Activated naive CD8-positive, alpha-beta T cell treated with anti-CD3 and anti-CD28 coated beads, Interleukin-2, amount 10 ng/mL, durations not matched to agents 7 days and 5 days (primary cell): ENCODE measurements around the gene POLA2. TPM values are rescaled to one million over a fixed set of nuclear protein-coding genes. Genes with fewer than 3 reads are reported as not detected.
"Not testable (repeated sequence)": the region's sequence is repeated elsewhere in the genome, so short reads cannot be mapped to it uniquely, and the experiment has no call there.

ENCODE experiments used
- ATAC-seq: fragments of 150-1000 bp; cut with Tn5 transposase; one replicate; pipeline ENCODE4 v1.10.0; 2021; ENCODE audit warnings: low read depth, moderate library complexity
- POLR2A ChIA-PET: fragments of 350-600 bp; sonication (Branson Sonifier 250); formaldehyde crosslinking; loops from one replicate; lab custom pipeline; 2021; ENCODE audit warnings: antibody characterized with exemption; lab: Charles Lee
- DNase-seq: peaks from one replicate; pipeline ENCODE4 v3.0.0; 2021
- H3K27ac Mint-ChIP-seq: one replicate; pipeline ENCODE4 v1.8.0; 2022; ENCODE audit warnings: mild to moderate bottlenecking, mixed read lengths
- H3K27me3 Mint-ChIP-seq: one replicate; pipeline ENCODE4 v1.8.0; 2022; ENCODE audit warnings: mild to moderate bottlenecking, moderate library complexity, mixed read lengths
- H3K36me3 Mint-ChIP-seq: one replicate; pipeline ENCODE4 v1.8.0; 2021; ENCODE audit warnings: mild to moderate bottlenecking, mixed read lengths
- H3K4me1 Mint-ChIP-seq: one replicate; pipeline ENCODE4 v1.8.0; 2021; ENCODE audit warnings: mixed read lengths
- H3K4me3 Mint-ChIP-seq: one replicate; pipeline ENCODE4 v1.8.0; 2022; ENCODE audit warnings: mild to moderate bottlenecking, moderate library complexity, mixed read lengths
- H3K9me3 Mint-ChIP-seq: one replicate; pipeline ENCODE4 v1.8.0; 2021; ENCODE audit warnings: mixed read lengths
- total RNA-seq, 2 experiments: library from RNA; stranded (reverse); gene quantifications; one replicate each; pipeline ENCODE4 v1.2.3, GENCODE V29; 2021

The POLA2 gene
- total RNA-seq, 2 experiments from 2014 or later = 57.3 to 62.2 TPM

GRCh38 chr11:65223011-65223410 lies 38.8 kb upstream of the POLA2 start:
- Mint-ChIP-seq H3K36me3 (no peaks in the 10 kb centered on the region), H3K4me1 (peaks cover 27% of the 10 kb centered on the region), H3K4me3 (no peak overlapping the region), H3K27ac (no peak overlapping the region), H3K27me3 (peaks cover 16% of the 10 kb centered on the region), H3K9me3 (no peaks in the 10 kb centered on the region)
- POLR2A ChIA-PET = interaction anchor here (0.9 kb wide), 1 partner anchor 107 kb away, joined by 3 read pairs; no protein-coding TSS in a partner anchor
- DNase-seq (no peak), ATAC-seq (no peak)

GRCh38 chr11:65224930-65225278 lies 36.9 kb upstream of the POLA2 start:
- DNase-seq = no peak
- Mint-ChIP-seq H3K27ac (no peak overlapping the region), H3K4me3 (peak overlapping the region; percentile 81), H3K27me3 (peaks cover 16% of the 10 kb centered on the region), H3K36me3 (no peaks in the 10 kb centered on the region), H3K9me3 (no peaks in the 10 kb centered on the region), H3K4me1 (peaks cover 20% of the 10 kb centered on the region)
- no peak for ATAC-seq
- POLR2A ChIA-PET = interaction anchor here (1.0 to 1.9 kb wide), 3 partner anchors 51 to 91 kb away, joined by 3 to 10 read pairs (median 4); partner anchors contain the start of gene CDC42EP2

DNA sequence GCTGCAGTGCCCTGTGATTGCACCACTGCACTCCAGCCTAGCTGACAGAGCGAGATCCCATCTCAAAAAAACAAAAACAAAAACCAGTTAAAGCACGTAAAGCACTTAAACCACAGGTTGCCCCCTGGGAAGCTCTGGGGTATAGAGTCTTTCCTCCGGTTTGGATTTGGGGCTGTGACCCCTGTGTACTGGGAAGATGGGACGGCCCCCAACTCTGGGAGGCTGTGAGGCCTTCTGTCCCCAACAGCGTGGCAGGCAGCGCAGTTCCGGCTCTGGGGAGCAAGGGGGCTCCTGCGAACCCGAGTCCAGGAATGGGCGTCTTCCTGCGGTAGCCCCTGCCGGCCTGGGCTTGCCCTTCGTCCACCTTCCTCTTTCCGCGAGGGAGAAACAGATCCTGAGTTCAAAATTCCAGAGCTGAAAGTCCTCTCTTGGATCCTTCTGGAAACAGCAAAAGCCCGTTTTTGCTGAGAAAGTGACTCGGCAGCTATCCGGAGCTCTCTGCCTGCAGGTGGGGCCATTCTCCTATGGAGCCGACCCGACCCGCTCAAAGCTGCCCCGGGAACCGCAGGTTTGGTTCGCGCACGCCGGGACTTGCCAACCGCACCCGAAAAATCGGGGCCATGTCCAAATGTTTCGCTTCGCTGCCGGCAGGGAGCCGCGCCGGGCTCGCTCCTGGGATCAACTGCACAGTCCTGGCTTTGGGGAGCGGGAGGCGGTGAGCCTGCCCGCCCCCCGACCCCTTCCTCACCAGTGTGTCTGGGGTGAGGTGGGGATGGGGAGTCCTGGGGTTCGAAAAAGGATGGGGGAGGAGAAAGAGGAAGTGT lies 36.3 kb upstream of the POLA2 start:
- Mint-ChIP-seq H3K4me3 (peak overlapping the region; percentile 81), H3K27ac (peak overlapping the region; percentile 32), H3K9me3 (no peaks in the 10 kb centered on the region), H3K27me3 (peaks cover 16% of the 10 kb centered on the region), H3K4me1 (peaks cover 17% of the 10 kb centered on the region), H3K36me3 (no peaks in the 10 kb centered on the region)
- POLR2A ChIA-PET = interaction anchor here (0.6 to 1.9 kb wide), 4 partner anchors 50 to 106 kb away, joined by 3 to 10 read pairs (median 4); partner anchors contain the start of gene CDC42EP2
- ATAC-seq (peak; percentile 82), DNase-seq (peak; percentile 65)

GRCh38 chr11:65226103-65226442 lies 35.7 kb upstream of the POLA2 start:
- Mint-ChIP-seq H3K9me3 (no peaks in the 10 kb centered on the region), H3K36me3 (no peaks in the 10 kb centered on the region), H3K27me3 (peaks cover 16% of the 10 kb centered on the region), H3K27ac (no peak overlapping the region), H3K4me3 (peak overlapping the region; percentile 81), H3K4me1 (peaks cover 17% of the 10 kb centered on the region)
- no peak for DNase-seq
- ATAC-seq = peak; percentile 15
- POLR2A ChIA-PET = interaction anchor here (0.6 to 1.9 kb wide), 4 partner anchors 50 to 105 kb away, joined by 3 to 10 read pairs (median 4); partner anchors contain the start of gene CDC42EP2

- ATAC-seq (no peak), DNase-seq (no peak)
- Mint-ChIP-seq H3K36me3 (no peaks in the 10 kb centered on the region), H3K27me3 (peaks cover 16% of the 10 kb centered on the region), H3K9me3 (no peaks in the 10 kb centered on the region), H3K27ac (no peak overlapping the region), H3K4me3 (no peak overlapping the region), H3K4me1 (peaks cover 12% of the 10 kb centered on the region)
- POLR2A ChIA-PET = no interaction called here
Observed at GRCh38 chr11:65227879-65228278, 33.9 kb upstream of the POLA2 start.

DNA sequence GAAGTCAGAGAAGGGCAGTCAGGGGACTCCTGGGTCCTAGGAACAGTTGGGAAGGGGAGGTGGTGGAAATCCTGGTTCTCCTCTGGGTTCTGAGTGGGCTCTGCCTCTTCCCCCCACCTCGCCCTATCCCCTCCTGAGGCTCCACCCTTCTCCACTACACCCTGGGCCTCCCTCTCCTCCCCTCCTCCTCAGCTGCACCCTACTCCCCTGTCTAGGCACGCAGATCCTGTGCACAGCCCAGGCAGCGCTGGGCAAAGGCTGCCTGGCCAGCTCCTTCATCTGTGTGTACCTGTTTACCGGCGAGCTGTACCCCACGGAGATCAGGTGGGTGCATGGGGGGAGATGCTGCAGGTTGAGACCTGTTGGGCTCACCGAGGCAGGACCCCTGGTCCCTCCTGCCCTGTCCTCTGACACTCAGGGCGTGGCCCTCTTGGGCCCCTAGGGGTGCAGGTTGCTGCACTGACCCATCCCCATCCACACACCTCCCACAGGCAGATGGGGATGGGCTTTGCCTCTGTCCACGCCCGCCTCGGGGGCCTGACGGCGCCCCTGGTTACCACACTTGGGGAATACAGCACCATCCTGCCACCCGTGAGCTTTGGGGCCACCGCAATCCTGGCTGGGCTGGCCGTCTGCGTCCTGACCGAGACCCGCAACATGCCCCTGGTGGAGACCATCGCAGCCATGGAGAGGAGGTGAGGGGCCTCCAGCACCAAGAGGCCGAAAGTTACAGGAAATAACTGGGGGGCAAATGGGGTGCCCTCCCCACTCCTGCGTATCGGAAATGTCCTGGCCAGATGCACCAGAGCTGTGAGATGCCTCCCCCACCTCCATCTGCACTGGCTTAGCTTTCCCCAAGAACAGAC lies 25.3 kb upstream of the POLA2 start:
- Mint-ChIP-seq H3K36me3 (no peaks in the 10 kb centered on the region), H3K4me3 (no peak overlapping the region), H3K4me1 (no peaks in the 10 kb centered on the region), H3K27me3 (peaks cover 4% of the 10 kb centered on the region), H3K9me3 (no peaks in the 10 kb centered on the region), H3K27ac (no peak overlapping the region)
- no peak for DNase-seq
- POLR2A ChIA-PET = no interaction called here
- ATAC-seq = no peak

DNA sequence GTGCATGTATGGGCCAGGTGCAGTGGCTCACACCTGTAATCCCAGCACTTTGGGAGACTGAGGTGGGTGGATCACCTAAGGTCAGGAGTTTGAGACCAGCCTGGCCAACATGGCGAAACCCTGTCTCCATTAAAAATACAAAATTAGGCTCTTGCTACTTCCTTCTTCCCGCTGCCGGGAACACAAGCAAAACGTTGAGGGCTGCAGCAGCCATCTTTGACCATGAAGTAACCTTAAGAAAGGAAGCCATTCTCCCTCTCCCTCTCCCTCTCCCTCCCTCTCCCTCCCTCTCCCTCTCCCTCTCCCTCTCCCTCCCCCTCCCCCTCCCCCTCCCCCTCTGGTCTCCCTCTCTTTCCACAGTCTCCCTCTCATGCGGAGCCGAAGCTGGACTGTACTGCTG lies 23.5 kb upstream of the POLA2 start:
- H3K4me3 Mint-ChIP-seq, H3K27me3 Mint-ChIP-seq, H3K27ac Mint-ChIP-seq, H3K36me3 Mint-ChIP-seq, POLR2A ChIA-PET, DNase-seq, H3K9me3 Mint-ChIP-seq, H3K4me1 Mint-ChIP-seq: not testable (repeated sequence)
- ATAC-seq = peak; percentile 68

GRCh38 chr11:65241134-65241533 lies 20.6 kb upstream of the POLA2 start:
- H3K9me3 Mint-ChIP-seq = peaks cover 7% of the 10 kb centered on the region
- no peak overlapping the region for H3K4me3 Mint-ChIP-seq
- H3K4me1 Mint-ChIP-seq = no peaks in the 10 kb centered on the region
- POLR2A ChIA-PET = no interaction called here
- ATAC-seq = no peak
- no peaks in the 10 kb centered on the region for H3K27me3 Mint-ChIP-seq
- no peak for DNase-seq
- H3K36me3 Mint-ChIP-seq = peaks cover 2% of the 10 kb centered on the region
- H3K27ac Mint-ChIP-seq = no peak overlapping the region

DNA sequence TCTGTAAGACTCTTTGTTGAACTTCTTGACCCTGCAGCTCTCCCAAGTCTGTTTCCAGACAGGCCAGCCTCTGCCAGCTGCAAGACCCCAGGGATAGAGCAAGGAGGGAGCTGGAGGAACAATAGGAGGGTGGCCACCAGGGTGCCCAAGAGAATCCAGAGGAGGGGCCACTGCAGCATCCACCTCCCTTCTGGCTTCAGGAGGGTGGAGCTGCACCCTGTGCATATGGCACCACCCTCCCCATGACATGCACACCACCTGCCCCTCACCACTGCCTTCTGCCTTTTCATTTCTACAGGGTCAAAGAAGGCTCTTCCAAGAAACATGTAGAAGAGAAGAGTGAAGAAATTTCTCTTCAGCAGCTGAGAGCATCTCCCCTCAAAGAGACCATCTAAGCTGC lies 20.1 kb upstream of the POLA2 start:
- POLR2A ChIA-PET = no interaction called here
- H3K27ac Mint-ChIP-seq = no peak overlapping the region
- H3K4me1 Mint-ChIP-seq = no peaks in the 10 kb centered on the region

DNA sequence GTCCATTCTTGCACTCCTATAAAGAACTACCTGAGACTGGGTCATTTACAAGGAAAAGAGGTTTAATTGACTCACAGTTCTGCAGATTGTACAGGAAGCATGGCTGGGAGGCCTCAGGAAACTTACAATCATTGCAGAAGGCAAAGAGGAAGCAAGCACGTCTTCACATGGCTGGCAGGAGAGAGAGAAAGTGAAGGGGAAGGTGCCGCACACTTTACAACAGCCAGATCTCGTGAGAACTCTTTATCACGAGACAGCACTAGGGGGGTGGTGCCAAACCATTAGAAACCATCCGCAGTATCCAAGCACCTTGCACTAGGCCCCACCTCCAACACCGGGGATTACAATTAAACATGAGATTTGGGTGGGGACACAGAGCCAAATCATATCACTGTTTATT lies 19.4 kb upstream of the POLA2 start:
- ATAC-seq = no peak
- Mint-ChIP-seq H3K9me3 (peaks cover 7% of the 10 kb centered on the region), H3K36me3 (peaks cover 2% of the 10 kb centered on the region), H3K4me3 (no peak overlapping the region), H3K27ac (no peak overlapping the region), H3K4me1 (no peaks in the 10 kb centered on the region), H3K27me3 (peaks cover under 1% of the 10 kb centered on the region)
- POLR2A ChIA-PET = no interaction called here
- no peak for DNase-seq

More for the DNA sequence above, 20.1 kb upstream of the POLA2 start:
- H3K4me3 Mint-ChIP-seq = no peak overlapping the region
- peaks cover 2% of the 10 kb centered on the region for H3K36me3 Mint-ChIP-seq
- H3K27me3 Mint-ChIP-seq = no peaks in the 10 kb centered on the region
- H3K9me3 Mint-ChIP-seq = peaks cover 7% of the 10 kb centered on the region
- DNase-seq = no peak
- ATAC-seq = no peak

DNA sequence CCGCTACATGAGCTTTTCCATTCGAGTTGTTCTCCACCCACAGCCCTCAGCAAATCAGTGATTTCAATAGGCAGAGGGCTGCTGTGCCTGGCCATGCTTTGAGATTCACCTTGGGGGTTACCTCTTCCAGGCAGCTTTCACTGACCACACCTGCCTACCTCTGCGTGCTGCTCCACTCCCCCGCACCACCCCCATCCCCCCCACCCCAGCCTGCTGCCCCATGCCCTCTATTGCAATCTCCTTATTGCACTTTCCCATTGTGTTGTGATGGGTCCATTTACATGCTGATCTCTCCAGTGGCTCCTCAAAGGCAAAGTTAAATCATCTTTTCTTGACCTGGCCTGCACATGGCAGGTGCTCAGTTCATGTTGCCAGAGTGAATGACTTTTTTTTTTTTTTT lies 18.0 kb upstream of the POLA2 start:
- POLR2A ChIA-PET = interaction anchor here (0.7 kb wide), 1 partner anchor 109 kb away, joined by 4 read pairs; the partner anchor contains the start of gene SYVN1
- peaks cover 2% of the 10 kb centered on the region for H3K36me3 Mint-ChIP-seq

DNA sequence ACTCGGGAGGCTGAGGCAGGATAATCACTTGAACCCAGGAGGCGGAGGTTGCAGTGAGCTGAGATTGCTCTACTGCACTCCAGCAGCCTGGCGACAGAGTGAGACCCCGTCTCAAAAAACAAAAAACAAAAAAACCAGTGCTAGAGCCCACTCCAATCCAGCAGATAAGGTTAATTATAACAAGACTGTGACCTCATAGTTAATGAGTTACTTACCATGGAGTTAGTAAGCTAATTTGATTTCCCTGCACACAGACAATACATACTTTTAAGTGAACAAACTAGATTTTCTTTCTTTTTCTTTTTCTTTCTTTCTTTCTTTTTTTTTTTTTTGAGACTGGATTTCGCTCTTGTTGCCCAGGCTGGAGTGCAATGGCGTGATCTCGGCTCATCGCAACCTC lies 16.7 kb upstream of the POLA2 start:
- H3K27me3 Mint-ChIP-seq, ATAC-seq, H3K4me3 Mint-ChIP-seq, H3K4me1 Mint-ChIP-seq, DNase-seq, H3K36me3 Mint-ChIP-seq, H3K27ac Mint-ChIP-seq, POLR2A ChIA-PET, H3K9me3 Mint-ChIP-seq: not testable (repeated sequence)

More for the DNA sequence above, 18.0 kb upstream of the POLA2 start:
- H3K27ac Mint-ChIP-seq = no peak overlapping the region
- H3K4me1 Mint-ChIP-seq = no peaks in the 10 kb centered on the region
- H3K4me3 Mint-ChIP-seq = no peak overlapping the region
- H3K27me3 Mint-ChIP-seq = peaks cover 2% of the 10 kb centered on the region
- peaks cover 7% of the 10 kb centered on the region for H3K9me3 Mint-ChIP-seq
- ATAC-seq = no peak
- DNase-seq = no peak

DNA sequence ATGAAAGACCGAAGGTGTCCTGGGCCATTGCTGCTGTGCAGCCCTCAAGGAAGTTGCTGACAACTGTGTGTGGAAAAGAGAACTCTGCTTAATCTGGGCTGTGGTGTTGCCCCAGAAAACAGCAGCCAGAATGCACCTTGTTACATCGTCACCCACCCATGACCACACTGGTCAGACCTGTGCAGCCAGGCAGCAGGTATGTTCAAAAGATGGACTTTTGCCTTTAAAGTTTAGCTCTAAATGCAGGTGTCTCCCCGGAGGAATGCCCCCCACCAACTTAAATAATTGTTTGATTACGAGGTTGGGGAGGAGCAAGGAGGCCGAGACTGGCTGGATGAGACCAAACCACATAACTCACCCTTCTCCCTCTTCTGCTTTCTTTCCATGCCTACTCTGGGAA lies 15.3 kb upstream of the POLA2 start:
- Mint-ChIP-seq H3K9me3 (peaks cover 7% of the 10 kb centered on the region), H3K27me3 (peaks cover 2% of the 10 kb centered on the region), H3K27ac (no peak overlapping the region), H3K36me3 (peaks cover 2% of the 10 kb centered on the region), H3K4me1 (no peaks in the 10 kb centered on the region), H3K4me3 (no peak overlapping the region)
- no peak for ATAC-seq
- POLR2A ChIA-PET = no interaction called here
- DNase-seq = no peak
